Right lung (tissue), 5 donors: ENCODE results near the gene STRN3. TPM values are rescaled to one million over a fixed set of nuclear protein-coding genes. Genes with fewer than 3 reads are reported as not detected.
"Not testable (repeated sequence)": the region's sequence is repeated elsewhere in the genome, so short reads cannot be mapped to it uniquely, and the experiment has no call there.

Source experiments
- DNase-seq, 2 donors: peaks; one replicate each; pipeline ENCODE4 v3.0.0-alpha.2; 2013
- polyA plus RNA-seq, 5 donors: library from polyadenylated mRNA; unstranded; fragments of 120-200 nt; gene quantifications; one replicate each; pipeline versions ENCODE4 v1.2.1 to v1.2.3, GENCODE V29; 2013; ENCODE audit warnings: inconsistent platforms in 1 of 5, low replicate concordance in 1 of 5; ENCODE audit not compliant: insufficient read length in 5 of 5, insufficient read depth in 1 of 5

Gene STRN3
- polyA plus RNA-seq, 5 donors = 32.6 to 49.2 (median 46.6) TPM

GRCh38 chr14:30972036-30972732 is 54.0 kb downstream of the STRN3 start:
- DNase-seq = not testable (repeated sequence)

GRCh38 chr14:30971586-30971985 is 54.6 kb downstream of the STRN3 start:
- DNase-seq = no peak

- not testable (repeated sequence) for DNase-seq
These were observed 56.4 kb downstream of the STRN3 start for GRCh38 chr14:30969796-30970195.

- DNase-seq = not testable (repeated sequence)
These were observed 58.6 kb downstream of the STRN3 start for GRCh38 chr14:30967364-30968098.

- DNase-seq = no peak
These were observed 59.5 kb downstream of the STRN3 start for GRCh38 chr14:30966415-30967363.

- DNase-seq = not testable (repeated sequence)
These were observed 60.3 kb downstream of the STRN3 start for GRCh38 chr14:30965861-30966260.

- DNase-seq = not testable (repeated sequence)
These were observed 63.6 kb downstream of the STRN3 start for GRCh38 chr14:30962537-30962936.

GRCh38 chr14:30961330-30961729 is 64.8 kb downstream of the STRN3 start:
- DNase-seq = no peak

- DNase-seq = no peak
These were observed 66.0 kb downstream of the STRN3 start for GRCh38 chr14:30960216-30960615.

GRCh38 chr14:30958555-30959407 is 67.4 kb downstream of the STRN3 start:
- no peak for DNase-seq

- no peak for DNase-seq
These were observed 68.3 kb downstream of the STRN3 start for GRCh38 chr14:30957813-30958370.

- DNase-seq = no peak
These were observed 76.5 kb downstream of the STRN3 start for GRCh38 chr14:30949651-30950050.

- DNase-seq = no peak
These were observed 82.5 kb downstream of the STRN3 start for GRCh38 chr14:30943694-30944093.

- DNase-seq = no peak
These were observed 85.3 kb downstream of the STRN3 start for GRCh38 chr14:30940886-30941285.

GRCh38 chr14:30938617-30939016 is 87.6 kb downstream of the STRN3 start:
- DNase-seq = no peak

- no peak for DNase-seq
These were observed 90.7 kb downstream of the STRN3 start for GRCh38 chr14:30935445-30935844.

GRCh38 chr14:30933937-30934336 is 92.2 kb downstream of the STRN3 start:
- not testable (repeated sequence) for DNase-seq

- DNase-seq = no peak
These were observed 97.7 kb downstream of the STRN3 start for GRCh38 chr14:30928462-30928861.

GRCh38 chr14:30925254-30925653 is 100.9 kb downstream of the STRN3 start:
- no peak for DNase-seq

- DNase-seq = no peak
These were observed 104.4 kb downstream of the STRN3 start for GRCh38 chr14:30921788-30922187.

- peak in 1 of 2 donors; percentile 7 for DNase-seq
These were observed 104.9 kb downstream of the STRN3 start for GRCh38 chr14:30921305-30921704.
